Measurements from ENCODE around the gene COG5.

Gene COG5

GRCh38 chr7:107387573-107388219, 176.0 kb downstream of the COG5 start:
- DNase-seq, result no peak

GRCh38 chr7:107387128-107387527, 176.6 kb downstream of the COG5 start:
- DNase-seq, result no peak

- DNase-seq, result no peak
These were observed 177.1 kb downstream of the COG5 start for GRCh38 chr7:107386548-107387102.

- DNase-seq, result no peak
These were observed 179.7 kb downstream of the COG5 start for GRCh38 chr7:107384025-107384424.

- DNase-seq, result no peak
These were observed 180.5 kb downstream of the COG5 start for GRCh38 chr7:107383203-107383602.

- DNase-seq, result no peak
These were observed 182.3 kb downstream of the COG5 start for GRCh38 chr7:107381453-107381852.

- DNase-seq, result no peak
These were observed 190.4 kb downstream of the COG5 start for GRCh38 chr7:107373354-107373753.

- no peak for DNase-seq
These were observed 191.4 kb downstream of the COG5 start for GRCh38 chr7:107372298-107372697.

- DNase-seq, result no peak
These were observed 192.9 kb downstream of the COG5 start for GRCh38 chr7:107370816-107371215.

GRCh38 chr7:107364787-107365186, 198.9 kb downstream of the COG5 start:
- no peak for DNase-seq

- DNase-seq, result no peak
These were observed 204.0 kb downstream of the COG5 start for GRCh38 chr7:107359520-107360316.

GRCh38 chr7:107355616-107356015, 208.1 kb downstream of the COG5 start:
- no peak for DNase-seq

- DNase-seq, result no peak
These were observed 209.1 kb downstream of the COG5 start for GRCh38 chr7:107354640-107355039.

- no peak for DNase-seq
These were observed 210.0 kb downstream of the COG5 start for GRCh38 chr7:107353701-107354100.

- no peak for DNase-seq
These were observed 217.8 kb downstream of the COG5 start for GRCh38 chr7:107345898-107346297.

- DNase-seq, result no peak
These were observed 218.9 kb downstream of the COG5 start for GRCh38 chr7:107344799-107345198.

GRCh38 chr7:107344286-107344685, 219.4 kb downstream of the COG5 start:
- no peak for DNase-seq

- DNase-seq, result no peak
These were observed 225.6 kb downstream of the COG5 start for GRCh38 chr7:107338080-107338479.

- no peak for DNase-seq
These were observed 231.0 kb downstream of the COG5 start for GRCh38 chr7:107332488-107333269.

- DNase-seq, result no peak
These were observed 233.2 kb downstream of the COG5 start for GRCh38 chr7:107330478-107330877.

- DNase-seq, result no peak
These were observed 235.6 kb downstream of the COG5 start for GRCh38 chr7:107327986-107328569.

GRCh38 chr7:107326061-107326460, 237.7 kb downstream of the COG5 start:
- DNase-seq, result no peak

- no peak for DNase-seq
These were observed 241.7 kb downstream of the COG5 start for GRCh38 chr7:107322015-107322414.
